Naive thymus-derived CD4-positive, alpha-beta T cell (primary cell): ENCODE data around the gene SPOP. TPM values are rescaled to one million over a fixed set of nuclear protein-coding genes. Genes with fewer than 3 reads are reported as not detected.

Source experiments
- ATAC-seq: fragments of 150-1000 bp; cut with Tn5 transposase; 2 replicates; pipeline ENCODE4 v1.10.0; 2021; ENCODE audit warnings: mild to moderate bottlenecking, moderate library complexity
- CTCF ChIA-PET: fragments of 350-600 bp; sonication (Branson Sonifier 250); formaldehyde crosslinking; loops from one replicate; lab custom pipeline; 2021; ENCODE audit warnings: antibody characterized with exemption; lab: Charles Lee
- POLR2A ChIA-PET: fragments of 350-600 bp; sonication (Branson Sonifier 250); formaldehyde crosslinking; loops from one replicate; lab custom pipeline; 2021; ENCODE audit warnings: antibody characterized with exemption, inconsistent platforms; lab: Charles Lee
- DNase-seq, 9 donors: peaks; one replicate each; pipeline versions ENCODE4 v3.0.0 to v3.0.0-alpha.2; 2020 to 2022; ENCODE audit warnings: mixed read lengths in 1 of 9
- H3K27ac ChIP-seq: one replicate; pipeline ENCODE4 v1.7.0; 2013; ENCODE audit warnings: mild to moderate bottlenecking, low read depth, low read length, moderate library complexity
- H3K27me3 ChIP-seq, 2 donors: one replicate each; pipeline ENCODE4 v1.7.0; 2013; ENCODE audit warnings: low read length in 2 of 2, mild to moderate bottlenecking in 2 of 2, moderate library complexity in 2 of 2; ENCODE audit not compliant: control insufficient read depth in 2 of 2, insufficient read depth in 2 of 2
- H3K36me3 ChIP-seq, 3 experiments: 1 replicate in 2 of 3; 2 replicates in 1 of 3; pipeline ENCODE4 v1.7.0; 2013; ENCODE audit warnings: low read length in 3 of 3, mild to moderate bottlenecking in 3 of 3, moderate library complexity in 1 of 3; ENCODE audit not compliant: insufficient read depth in 3 of 3, control insufficient read depth in 2 of 3
- H3K4me1 ChIP-seq, 2 donors: one replicate each; pipeline ENCODE4 v1.7.0; 2013; ENCODE audit warnings: low read length in 2 of 2, mild to moderate bottlenecking in 2 of 2, moderate library complexity in 1 of 2; ENCODE audit not compliant: control insufficient read depth in 2 of 2, insufficient read depth in 2 of 2
- H3K4me3 ChIP-seq: 2 replicates; pipeline ENCODE4 v1.7.0; 2013; ENCODE audit warnings: mild to moderate bottlenecking, low read length
- H3K9me3 ChIP-seq, 3 experiments: 1 replicate in 2 of 3; 2 replicates in 1 of 3; pipeline ENCODE4 v1.7.0; 2013; ENCODE audit warnings: low read length in 3 of 3; ENCODE audit not compliant: control insufficient read depth in 2 of 3
- H3K27ac Mint-ChIP-seq, 9 donors: one replicate each; pipeline ENCODE4 v1.8.0; 2020 to 2022; ENCODE audit warnings: mixed read lengths in 9 of 9, mild to moderate bottlenecking in 8 of 9, moderate library complexity in 5 of 9, inconsistent platforms in 2 of 9
- H3K27me3 Mint-ChIP-seq, 5 donors: one replicate each; pipeline ENCODE4 v1.8.0; 2021 to 2022; ENCODE audit warnings: mixed read lengths in 5 of 5, mild to moderate bottlenecking in 1 of 5
- H3K36me3 Mint-ChIP-seq, 5 donors: one replicate each; pipeline ENCODE4 v1.8.0; 2020 to 2022; ENCODE audit warnings: mixed read lengths in 5 of 5, mild to moderate bottlenecking in 3 of 5, inconsistent platforms in 1 of 5
- H3K4me1 Mint-ChIP-seq, 7 donors: one replicate each; pipeline ENCODE4 v1.8.0; 2020 to 2022; ENCODE audit warnings: mixed read lengths in 7 of 7, mild to moderate bottlenecking in 3 of 7, inconsistent platforms in 1 of 7
- H3K4me3 Mint-ChIP-seq, 10 donors: one replicate each; pipeline ENCODE4 v1.8.0; 2020 to 2022; ENCODE audit warnings: mild to moderate bottlenecking in 10 of 10, mixed read lengths in 10 of 10, moderate library complexity in 6 of 10, inconsistent platforms in 2 of 10
- H3K9me3 Mint-ChIP-seq, 11 donors: one replicate each; pipeline ENCODE4 v1.8.0; 2020 to 2022; ENCODE audit warnings: mixed read lengths in 11 of 11, mild to moderate bottlenecking in 4 of 11, inconsistent platforms in 1 of 11, moderate library complexity in 1 of 11
- intact Hi-C, 2 donors: fragments of 100-400 bp; cut with micrococcal nuclease; formaldehyde crosslinking; loops; one replicate each; pipeline ENCODE4 v1.15.1; 2023
- polyA plus RNA-seq, 2 donors: library from polyadenylated mRNA; unstranded; fragments of 300-500 nt; fragmentation: Illumina TruSeq; gene quantifications; one replicate each; pipeline ENCODE4 v1.2.3, GENCODE V29; 2021
- total RNA-seq, 6 experiments: library from RNA in 5 of 6; stranded (reverse) in 5 of 6; gene quantifications; 1 replicate in 5 of 6; 2 replicates in 1 of 6; pipeline ENCODE4 v1.2.3 and lab custom pipeline; 2021 to 2026

SPOP gene
- total and polyA plus RNA-seq, 7 experiments from 2014 or later: 59.6 to 151 (median 81.2) TPM

DNA sequence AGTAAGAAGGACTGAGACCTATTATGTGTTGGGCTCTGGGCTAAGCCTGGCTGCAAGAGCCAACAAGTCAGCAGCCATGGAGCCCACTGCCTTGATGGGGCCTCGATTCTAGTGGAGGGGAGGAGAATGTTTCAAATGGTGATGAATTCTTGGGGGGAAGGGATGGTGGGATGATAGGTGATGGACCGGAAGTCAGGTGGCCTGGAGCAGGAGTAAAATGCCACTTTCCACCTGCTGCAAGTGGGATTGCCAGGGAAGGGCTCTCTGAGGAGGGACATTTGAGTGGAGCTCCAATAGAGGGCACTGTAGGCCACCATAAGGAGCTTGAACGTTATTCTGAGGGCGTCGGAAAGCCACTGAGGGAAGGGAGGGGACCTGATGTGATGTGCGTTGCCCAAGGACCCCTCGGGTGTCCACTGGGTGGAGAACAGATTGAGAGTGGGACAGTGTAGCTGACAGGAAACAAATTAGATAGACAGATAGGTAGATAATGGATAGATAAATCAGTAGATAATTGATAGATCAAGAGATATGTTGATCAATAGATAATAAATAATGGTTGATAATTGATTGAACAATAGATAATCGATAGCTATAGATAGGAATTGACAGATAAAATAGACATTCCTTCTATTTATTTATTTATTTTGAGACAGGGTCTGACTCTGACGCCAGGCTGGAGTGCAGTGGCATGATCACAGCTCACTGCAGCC lies 120.4 kb downstream of the SPOP start:
- Mint-ChIP-seq H3K27me3 (peaks cover 0 to 15% (median 5%) of the 10 kb centered on the region in 5 donors), H3K9me3 (no peaks in the 10 kb centered on the region), H3K36me3 (no peaks in the 10 kb centered on the region), H3K27ac (peak overlapping the region in 3 of 9 donors; percentile 6 to 83 (median 39)), H3K4me3 (peak overlapping the region in 1 of 10 donors; percentile 52), H3K4me1 (peaks cover 6 to 13% (median 10%) of the 10 kb centered on the region in 7 donors)
- Histone ChIP-seq H3K9me3 (no peaks in the 10 kb centered on the region), H3K27ac (no peak overlapping the region), H3K4me1 (peaks cover 0 to 3% of the 10 kb centered on the region in 2 donors), H3K36me3 (no peaks in the 10 kb centered on the region), H3K4me3 (no peak overlapping the region), H3K27me3 (peaks cover 0 to 3% of the 10 kb centered on the region in 2 donors)
- intact Hi-C loops: loop anchor here (2.0 to 10.0 kb wide), 2 partner anchors 243 kb away; no protein-coding TSS in a partner anchor
- CTCF ChIA-PET: interaction anchor here (0.6 to 4.6 kb wide), 22 partner anchors 8 to 441 kb away, joined by 3 to 40 read pairs (median 4); partner anchors contain the start of gene PHB1
- DNase-seq (peak in 4 of 9 donors; percentile 25 to 34 (median 28)), ATAC-seq (peak; percentile 51)
- POLR2A ChIA-PET: interaction anchor here (0.6 to 2.0 kb wide), 3 partner anchors 12 to 149 kb away, joined by 3 to 5 read pairs (median 4); no protein-coding TSS in a partner anchor

DNA sequence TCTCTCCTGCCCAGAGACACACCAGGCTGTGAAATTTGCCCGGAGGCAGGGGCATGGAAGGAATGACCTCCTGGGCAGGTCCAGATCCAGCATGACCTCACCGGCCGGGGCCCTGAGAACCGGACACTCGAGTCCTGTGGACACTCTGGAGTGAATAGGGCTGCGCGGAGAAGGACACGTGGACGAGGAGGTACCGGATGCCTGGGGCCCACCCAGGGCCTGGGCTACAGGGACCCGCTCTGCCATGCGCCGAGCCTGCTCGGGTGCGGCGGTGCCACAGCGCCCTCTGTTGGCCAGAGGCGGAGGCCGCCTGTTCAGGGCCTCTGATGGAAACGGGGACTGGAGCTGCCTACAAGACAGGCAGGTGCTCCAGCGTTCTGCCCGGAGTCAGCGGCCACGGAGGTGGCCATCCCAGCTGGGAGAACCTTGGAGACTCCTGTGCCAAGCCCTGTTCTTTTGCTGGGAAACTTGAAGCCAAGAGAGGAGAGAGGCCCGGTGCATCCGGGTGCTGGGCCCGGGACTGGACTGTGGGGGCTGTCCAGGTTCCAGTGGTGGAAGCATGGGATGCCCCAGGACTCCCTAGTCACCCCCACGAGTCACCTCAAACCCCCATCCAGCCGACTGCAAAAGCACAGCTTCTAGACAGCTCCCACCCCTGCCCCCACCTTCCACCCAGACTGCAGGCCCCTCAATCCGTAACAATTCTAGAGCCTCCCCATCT lies 121.5 kb downstream of the SPOP start:
- H3K4me1 ChIP-seq: peaks cover 0 to 3% of the 10 kb centered on the region in 2 donors
- peaks cover 0 to 3% of the 10 kb centered on the region in 2 donors for H3K27me3 ChIP-seq
- H3K36me3 ChIP-seq: no peaks in the 10 kb centered on the region
- H3K4me3 ChIP-seq: no peak overlapping the region
- no peak overlapping the region for H3K27ac ChIP-seq
- ChIA-PET CTCF (interaction anchor here (0.5 to 4.6 kb wide), 28 partner anchors 9 to 1293 kb away, joined by 3 to 40 read pairs (median 4); partner anchors contain the start of gene PHB1), POLR2A (interaction anchor here (0.7 to 2.0 kb wide), 3 partner anchors 60 to 561 kb away, joined by 3 to 5 read pairs (median 3); no protein-coding TSS in a partner anchor)
- no peaks in the 10 kb centered on the region for H3K9me3 ChIP-seq
- H3K27ac Mint-ChIP-seq: no peak overlapping the region
- DNase-seq: peak; percentile 61 to 89 (median 81)
- H3K4me1 Mint-ChIP-seq: peaks cover 6 to 13% (median 10%) of the 10 kb centered on the region in 7 donors
- no peaks in the 10 kb centered on the region for H3K9me3 Mint-ChIP-seq
- peaks cover 0 to 13% (median 5%) of the 10 kb centered on the region in 5 donors for H3K27me3 Mint-ChIP-seq
- peak; percentile 96 for ATAC-seq
- H3K36me3 Mint-ChIP-seq: no peaks in the 10 kb centered on the region
- H3K4me3 Mint-ChIP-seq: peak overlapping the region in 1 of 10 donors; percentile 52
- intact Hi-C loops: loop anchor here (1.0 to 10.0 kb wide), 5 partner anchors 60 to 242 kb away; no protein-coding TSS in a partner anchor

DNA sequence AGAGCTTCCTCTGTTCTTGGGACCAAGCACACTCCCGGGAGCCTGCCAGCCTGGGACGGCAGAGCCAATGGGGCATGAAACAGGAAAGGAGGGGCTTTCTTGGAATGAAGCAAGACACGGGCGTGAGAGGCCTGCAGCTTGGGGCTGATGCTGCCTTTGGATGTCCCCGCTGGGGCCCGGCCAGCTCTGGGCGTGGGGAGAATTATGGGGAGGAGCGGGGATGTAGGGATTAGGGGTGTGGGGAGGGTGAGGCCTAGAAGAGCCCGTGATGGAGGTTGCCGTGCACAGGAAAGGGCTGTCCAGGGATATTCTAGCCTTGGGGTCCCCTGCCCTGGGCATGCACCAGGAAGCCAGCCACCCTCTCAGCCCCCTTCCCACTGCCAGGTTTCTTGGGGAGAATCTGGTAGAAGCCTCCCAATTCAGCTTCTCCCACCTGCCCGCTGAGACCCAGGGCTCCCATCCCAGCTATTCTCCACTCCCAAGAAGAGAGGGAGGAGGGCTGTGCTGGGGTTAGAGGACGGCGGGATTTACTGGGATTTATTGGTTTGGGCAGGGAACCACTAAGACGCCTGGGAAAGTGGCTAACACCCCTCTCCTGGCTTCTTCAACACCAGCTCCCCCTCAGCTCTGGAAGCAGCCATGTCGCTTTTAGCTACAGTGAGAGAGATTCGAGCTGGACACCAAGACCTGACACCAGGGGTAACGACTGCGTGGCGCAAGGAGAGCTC lies 122.2 kb downstream of the SPOP start:
- DNase-seq: no peak
- peaks cover 6 to 13% (median 10%) of the 10 kb centered on the region in 7 donors for H3K4me1 Mint-ChIP-seq
- Histone ChIP-seq H3K9me3 (no peaks in the 10 kb centered on the region), H3K27ac (no peak overlapping the region), H3K27me3 (peaks cover 0 to 3% of the 10 kb centered on the region in 2 donors), H3K4me1 (peaks cover 0 to 3% of the 10 kb centered on the region in 2 donors), H3K36me3 (no peaks in the 10 kb centered on the region), H3K4me3 (no peak overlapping the region)
- intact Hi-C loops: loop anchor here (1.0 to 10.0 kb wide), 5 partner anchors 59 to 241 kb away; no protein-coding TSS in a partner anchor
- ChIA-PET CTCF (interaction anchor here (0.6 to 4.6 kb wide), 20 partner anchors 10 to 1292 kb away, joined by 3 to 40 read pairs (median 3); partner anchors contain the start of gene PHB1), POLR2A (interaction anchor here (0.7 to 2.0 kb wide), 3 partner anchors 60 to 562 kb away, joined by 3 to 5 read pairs (median 3); no protein-coding TSS in a partner anchor)
- no peaks in the 10 kb centered on the region for H3K36me3 Mint-ChIP-seq
- no peaks in the 10 kb centered on the region for H3K9me3 Mint-ChIP-seq
- H3K27ac Mint-ChIP-seq: no peak overlapping the region
- peaks cover 0 to 9% (median 5%) of the 10 kb centered on the region in 5 donors for H3K27me3 Mint-ChIP-seq
- H3K4me3 Mint-ChIP-seq: no peak overlapping the region
- no peak for ATAC-seq

DNA sequence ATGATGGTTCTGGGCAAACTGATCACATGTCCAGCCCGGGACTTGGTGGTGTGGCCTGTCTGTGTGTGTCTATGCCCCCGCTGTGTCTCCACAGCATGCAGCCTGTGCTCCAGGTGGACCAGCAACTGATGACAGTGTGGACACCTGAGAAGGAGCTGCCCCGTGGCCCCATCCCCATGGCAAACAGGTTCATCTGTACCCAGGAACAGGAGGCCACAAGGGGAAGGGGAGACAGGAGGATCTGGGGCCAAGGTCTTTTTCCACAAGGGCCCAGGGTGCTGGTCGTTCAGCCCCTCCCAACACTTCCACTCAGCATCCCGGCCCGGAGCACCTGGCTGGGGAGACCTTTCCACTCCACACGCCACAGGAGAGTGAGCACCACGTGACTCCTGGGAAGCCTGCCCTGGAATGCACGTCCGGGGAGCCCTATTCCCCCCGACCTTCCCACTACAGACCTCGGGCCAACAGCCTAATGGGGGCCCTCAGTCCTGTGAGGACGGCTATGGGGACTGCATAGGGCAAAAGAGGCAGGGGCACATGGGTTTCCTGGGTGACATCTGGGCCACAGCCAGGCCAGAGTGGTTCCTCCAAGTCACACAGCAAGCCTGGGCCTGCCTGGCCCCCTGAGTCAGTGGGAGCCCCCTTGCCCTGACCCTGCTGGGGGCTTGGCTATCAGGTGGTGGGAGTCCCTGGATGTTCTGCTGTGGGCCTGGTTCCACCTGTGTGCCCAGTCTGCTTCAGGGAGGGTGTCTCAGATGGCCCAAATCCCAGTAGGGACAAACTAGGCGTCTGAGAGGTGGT lies 123.0 kb downstream of the SPOP start:
- ChIA-PET CTCF (interaction anchor here (0.6 to 4.6 kb wide), 11 partner anchors 13 to 240 kb away, joined by 3 to 40 read pairs (median 5); partner anchors contain the start of gene PHB1), POLR2A (no interaction called here)
- no peaks in the 10 kb centered on the region for H3K9me3 Mint-ChIP-seq
- Histone ChIP-seq H3K27ac (no peak overlapping the region), H3K27me3 (peaks cover 0 to 3% of the 10 kb centered on the region in 2 donors), H3K9me3 (no peaks in the 10 kb centered on the region), H3K4me3 (no peak overlapping the region), H3K36me3 (no peaks in the 10 kb centered on the region), H3K4me1 (peaks cover 0 to 3% of the 10 kb centered on the region in 2 donors)
- no peak for ATAC-seq
- H3K4me3 Mint-ChIP-seq: no peak overlapping the region
- H3K27me3 Mint-ChIP-seq: peaks cover 0 to 6% (median 5%) of the 10 kb centered on the region in 5 donors
- H3K27ac Mint-ChIP-seq: no peak overlapping the region
- intact Hi-C loops: loop anchor here in 1 of 2 donors (10.0 kb wide), 1 partner anchor 240 kb away; no protein-coding TSS in a partner anchor
- no peaks in the 10 kb centered on the region for H3K36me3 Mint-ChIP-seq
- no peak for DNase-seq
- peaks cover 6 to 13% (median 10%) of the 10 kb centered on the region in 7 donors for H3K4me1 Mint-ChIP-seq

DNA sequence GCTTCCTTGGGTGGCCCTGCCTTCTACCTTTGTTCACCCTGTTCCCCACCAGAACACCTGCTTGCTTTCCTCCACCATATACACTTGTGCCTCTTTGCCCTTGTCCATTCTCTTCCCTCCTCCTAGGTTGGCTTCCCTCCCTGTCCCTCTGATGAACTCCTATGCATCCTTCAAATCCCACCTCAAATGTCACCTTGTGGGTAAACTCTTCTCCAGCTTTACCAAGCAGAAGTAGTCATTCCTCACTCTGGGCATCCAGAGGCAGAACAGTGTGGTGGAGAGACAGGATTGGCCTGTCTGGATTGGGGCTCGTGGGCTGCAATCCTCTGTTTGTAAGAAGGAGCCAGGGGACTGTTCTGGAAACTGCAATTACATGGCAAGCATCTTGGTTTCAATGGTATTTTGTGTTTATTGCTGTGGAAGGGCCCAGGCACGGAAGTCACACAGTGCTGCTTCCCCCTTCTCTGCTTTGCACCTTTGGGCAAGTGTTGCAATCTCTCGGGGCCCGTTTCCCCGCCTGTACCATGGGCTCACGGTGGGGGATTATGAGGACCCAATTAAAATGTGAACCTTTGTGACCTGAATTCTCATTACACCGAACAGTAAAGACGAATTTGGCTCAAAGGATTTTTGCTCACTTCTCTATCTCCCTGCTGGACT lies 124.1 kb downstream of the SPOP start:
- H3K4me1 Mint-ChIP-seq: peaks cover 6 to 13% (median 10%) of the 10 kb centered on the region in 7 donors
- peaks cover 0 to 3% of the 10 kb centered on the region in 2 donors for H3K4me1 ChIP-seq
- H3K4me3 Mint-ChIP-seq: no peak overlapping the region
- no peak overlapping the region for H3K4me3 ChIP-seq
- CTCF ChIA-PET: interaction anchor here (1.1 kb wide), 1 partner anchor 16 kb away, joined by 3 read pairs; no protein-coding TSS in a partner anchor
- H3K36me3 Mint-ChIP-seq: no peaks in the 10 kb centered on the region
- no peaks in the 10 kb centered on the region for H3K36me3 ChIP-seq
- H3K27me3 ChIP-seq: peaks cover 0 to 3% of the 10 kb centered on the region in 2 donors
- DNase-seq (no peak), ATAC-seq (no peak)
- peaks cover 0 to 8% (median 5%) of the 10 kb centered on the region in 5 donors for H3K27me3 Mint-ChIP-seq
- POLR2A ChIA-PET: no interaction called here
- intact Hi-C loops: loop anchor here in 1 of 2 donors (10.0 kb wide), 1 partner anchor 239 kb away; no protein-coding TSS in a partner anchor
- no peak overlapping the region for H3K27ac Mint-ChIP-seq
- no peaks in the 10 kb centered on the region for H3K9me3 ChIP-seq
- H3K27ac ChIP-seq: no peak overlapping the region
- H3K9me3 Mint-ChIP-seq: no peaks in the 10 kb centered on the region
